ENCODE measurements around the gene CFAP97D2. TPM values are rescaled to one million over a fixed set of nuclear protein-coding genes. Genes with fewer than 3 reads are reported as not detected.
"Not testable (repeated sequence)": the region's sequence is repeated elsewhere in the genome, so short reads cannot be mapped to it uniquely, and the experiment has no call there.

The CFAP97D2 gene
- total RNA-seq, 4 donors from 2014 or later: not detected

DNA sequence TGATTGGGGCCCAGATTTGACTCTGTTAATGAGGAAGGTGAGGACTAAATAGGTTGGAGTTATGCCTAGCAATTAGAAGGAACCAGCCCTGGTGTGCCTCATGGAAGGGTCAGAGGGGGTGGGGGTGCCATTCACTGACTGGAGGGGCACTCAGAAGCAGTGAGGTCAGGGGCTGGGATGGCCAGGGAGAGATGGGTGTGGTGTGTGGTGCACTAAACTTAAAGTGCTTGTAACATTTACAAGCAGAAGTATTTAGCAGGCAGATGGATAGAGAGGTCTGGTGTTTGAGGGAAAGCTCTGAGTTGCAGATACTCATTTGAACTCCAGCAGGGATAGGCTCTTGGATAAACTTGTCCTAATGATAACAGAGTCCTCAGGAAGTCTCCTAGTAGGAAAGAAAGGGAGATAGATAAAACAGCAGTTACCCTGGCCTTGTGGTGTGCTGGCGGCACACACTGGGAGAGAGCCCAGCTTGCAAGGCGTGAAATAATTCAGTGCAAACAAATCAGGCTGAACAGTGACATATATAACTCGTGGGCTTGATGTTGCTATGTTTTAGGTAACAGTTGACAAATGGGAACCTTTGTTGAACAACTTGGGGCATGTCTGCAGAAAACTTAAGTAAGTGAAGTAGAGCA is 82.4 kb downstream of the CFAP97D2 start:
- Histone ChIP-seq H3K4me3 (no peak overlapping the region), H3K27ac (no peak overlapping the region), H3K4me1 (no peaks in the 10 kb centered on the region), H3K27me3 (no peaks in the 10 kb centered on the region), H3K36me3 (peaks cover 2 to 96% (median 34%) of the 10 kb centered on the region in 3 donors), H3K9me3 (no peaks in the 10 kb centered on the region)
- WGBS, 2 donors: 64 to 65% methylated on average over 3 of the region's 3 CpGs
- DNase-seq (ENCODE audit: low spot score in 2 of 2): no peak
- no peak for TF ChIP-seq CTCF (IDR thresholded peaks at IDR 0.05)
- no peak for TF ChIP-seq EP300 (IDR thresholded peaks at IDR 0.05)
- TF ChIP-seq POLR2A (IDR thresholded peaks at IDR 0.05): no peak

DNA sequence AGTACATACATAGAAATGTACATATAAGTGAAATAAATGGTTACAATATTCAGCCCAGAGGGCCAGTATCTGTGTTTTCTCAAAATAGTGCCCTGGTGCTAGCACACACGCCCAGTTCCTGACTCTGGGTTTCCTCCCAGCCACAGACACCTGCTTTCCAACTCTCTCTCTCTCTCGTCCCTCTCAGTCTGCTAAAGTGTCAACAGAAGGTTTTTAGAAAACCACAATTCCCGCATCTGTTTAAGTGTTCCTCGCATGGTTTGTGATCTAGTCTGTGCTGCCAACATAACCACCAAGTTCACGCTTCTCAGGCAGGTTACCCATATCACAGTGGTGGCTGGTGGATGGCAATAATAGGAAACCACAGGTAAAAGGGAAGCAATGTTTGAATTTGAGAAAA is 84.5 kb downstream of the CFAP97D2 start:
- no peak for DNase-seq (ENCODE audit: low spot score in 2 of 2)
- Histone ChIP-seq H3K9me3 (no peaks in the 10 kb centered on the region), H3K4me3 (no peak overlapping the region), H3K27me3 (no peaks in the 10 kb centered on the region), H3K36me3 (peaks cover 2 to 96% (median 21%) of the 10 kb centered on the region in 3 donors), H3K4me1 (no peaks in the 10 kb centered on the region), H3K27ac (no peak overlapping the region)
- TF ChIP-seq CTCF (IDR thresholded peaks at IDR 0.05) (no peak), POLR2A (IDR thresholded peaks at IDR 0.05) (no peak), EP300 (IDR thresholded peaks at IDR 0.05) (no peak)
- 79 to 80% methylated on average over 5 of the region's 5 CpGs for WGBS, 2 donors

DNA sequence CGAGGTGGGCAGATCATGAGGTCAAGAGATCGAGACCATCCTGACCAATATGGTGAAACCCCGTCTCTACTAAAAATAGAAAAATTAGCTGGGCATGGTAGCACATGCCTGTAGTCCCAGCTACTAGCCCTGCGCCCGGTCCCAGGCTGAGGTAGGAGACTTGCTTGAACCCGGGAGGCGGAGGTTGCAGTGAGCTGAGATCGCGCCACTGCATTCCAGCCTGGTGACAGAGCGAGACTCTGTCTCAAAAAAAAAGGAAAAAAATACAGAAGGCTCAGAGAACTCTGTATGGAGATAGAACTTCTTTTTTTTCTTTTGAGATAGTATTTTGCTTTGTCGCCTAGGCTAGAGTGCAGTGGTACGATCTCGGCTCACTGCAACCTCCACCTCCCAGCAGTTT is 85.3 kb downstream of the CFAP97D2 start:
- not testable (repeated sequence) for H3K9me3 ChIP-seq; H3K4me1 ChIP-seq; DNase-seq (ENCODE audit: low spot score in 2 of 2); H3K4me3 ChIP-seq; H3K27ac ChIP-seq; H3K27me3 ChIP-seq
- H3K36me3 ChIP-seq: peaks cover 2 to 96% (median 18%) of the 10 kb centered on the region in 3 donors
- WGBS, 2 donors: 96 to 97% methylated on average over 13 of the region's 13 CpGs

GRCh38 chr13:114264886-114265611 is 86.0 kb downstream of the CFAP97D2 start:
- H3K9me3 ChIP-seq: no peaks in the 10 kb centered on the region
- no peak for TF ChIP-seq POLR2A (IDR thresholded peaks at IDR 0.05)
- TF ChIP-seq EP300 (IDR thresholded peaks at IDR 0.05): no peak
- TF ChIP-seq CTCF (IDR thresholded peaks at IDR 0.05): no peak
- no peak for DNase-seq (ENCODE audit: low spot score in 2 of 2)
- 67 to 75% methylated on average over 8 of the region's 8 CpGs for WGBS, 2 donors
- peaks cover 2 to 96% (median 18%) of the 10 kb centered on the region in 3 donors for H3K36me3 ChIP-seq
- H3K4me3 ChIP-seq: no peak overlapping the region
- H3K27ac ChIP-seq: no peak overlapping the region
- H3K4me1 ChIP-seq: no peaks in the 10 kb centered on the region
- no peaks in the 10 kb centered on the region for H3K27me3 ChIP-seq

GRCh38 chr13:114266241-114266640 is 87.2 kb downstream of the CFAP97D2 start:
- WGBS, 2 donors: 94 to 95% methylated on average over 5 of the region's 5 CpGs
- Histone ChIP-seq H3K27ac (no peak overlapping the region), H3K27me3 (no peaks in the 10 kb centered on the region), H3K9me3 (no peaks in the 10 kb centered on the region), H3K4me1 (no peaks in the 10 kb centered on the region), H3K4me3 (no peak overlapping the region), H3K36me3 (peaks cover 2 to 91% (median 11%) of the 10 kb centered on the region in 3 donors)
- no peak for DNase-seq (ENCODE audit: low spot score in 2 of 2)
- TF ChIP-seq POLR2A (IDR thresholded peaks at IDR 0.05) (no peak), CTCF (IDR thresholded peaks at IDR 0.05) (no peak), EP300 (IDR thresholded peaks at IDR 0.05) (no peak)
